HG03097 (cell line): ENCODE results near the gene CDX2.

Source experiments
- ATAC-seq: cut with Tn5 transposase; IDR thresholded peaks from one replicate; pipeline ENCODE4 v1.9.1; 2021; ENCODE audit not compliant: unreplicated experiment, low FRiP score

Gene CDX2

DNA sequence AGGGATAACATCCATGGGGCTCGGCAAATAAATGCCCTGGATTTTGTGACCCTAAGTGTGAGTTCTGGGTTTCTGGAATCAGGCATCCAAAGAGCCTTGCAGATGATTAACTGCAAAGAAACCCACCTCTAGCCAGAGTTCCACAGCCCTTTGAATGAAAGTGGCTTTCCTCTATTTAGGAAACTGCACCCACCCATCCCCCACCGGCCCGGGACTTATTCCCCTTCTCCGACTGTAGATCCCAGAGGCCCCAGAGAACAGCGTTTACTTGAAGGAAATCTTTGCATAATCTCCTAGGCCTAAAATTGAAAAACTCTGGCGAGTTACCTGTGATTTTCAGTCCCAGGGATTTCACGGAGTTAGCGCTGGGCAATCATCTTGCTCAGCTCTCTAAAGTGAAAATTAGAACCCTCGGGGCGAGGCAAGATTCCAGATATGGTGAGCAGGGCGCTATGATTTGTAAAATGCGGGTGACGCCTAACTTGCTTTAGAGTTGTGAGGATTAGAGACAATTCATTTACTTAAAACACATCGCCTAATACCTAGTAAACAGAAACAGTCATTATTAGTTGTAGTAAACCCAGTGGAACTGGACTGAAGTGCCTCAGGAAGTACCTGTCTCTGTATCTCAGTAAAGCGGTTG, 10.0 kb upstream of the CDX2 start:
- no peak for ATAC-seq

DNA sequence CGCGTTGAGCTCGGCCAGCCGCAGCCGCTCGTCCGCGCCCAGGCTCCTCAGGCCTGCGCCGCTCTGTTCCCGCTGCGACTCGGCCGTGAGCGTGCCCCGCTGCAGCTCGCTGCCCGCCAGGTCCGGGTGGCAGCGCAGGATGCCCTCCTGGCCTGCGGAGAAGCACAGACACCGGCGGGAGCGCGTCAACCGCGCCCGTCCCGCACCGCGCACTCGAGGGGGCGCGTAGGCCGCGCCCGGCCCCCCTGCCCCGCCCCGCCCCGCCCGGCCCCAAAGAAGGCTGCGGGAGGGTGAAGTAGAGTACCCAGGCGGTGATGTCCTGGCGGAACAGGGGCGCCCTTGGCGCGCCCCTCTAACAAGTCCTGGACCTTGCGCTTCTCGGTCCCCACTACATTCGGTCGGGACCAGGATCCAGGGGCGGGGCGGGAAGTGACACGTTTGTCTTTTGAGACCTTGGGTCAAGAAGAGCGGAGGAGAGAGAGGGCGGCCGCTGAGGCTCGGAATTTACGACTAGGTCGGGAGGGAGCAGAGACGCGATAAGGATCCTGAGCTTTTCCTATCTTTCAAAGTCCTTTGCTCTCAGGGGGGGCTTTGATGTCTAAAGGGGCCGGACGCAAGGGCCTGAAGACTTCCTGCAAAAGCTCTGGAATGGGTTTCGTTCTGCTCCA, 9.3 kb upstream of the CDX2 start:
- no peak for ATAC-seq

DNA sequence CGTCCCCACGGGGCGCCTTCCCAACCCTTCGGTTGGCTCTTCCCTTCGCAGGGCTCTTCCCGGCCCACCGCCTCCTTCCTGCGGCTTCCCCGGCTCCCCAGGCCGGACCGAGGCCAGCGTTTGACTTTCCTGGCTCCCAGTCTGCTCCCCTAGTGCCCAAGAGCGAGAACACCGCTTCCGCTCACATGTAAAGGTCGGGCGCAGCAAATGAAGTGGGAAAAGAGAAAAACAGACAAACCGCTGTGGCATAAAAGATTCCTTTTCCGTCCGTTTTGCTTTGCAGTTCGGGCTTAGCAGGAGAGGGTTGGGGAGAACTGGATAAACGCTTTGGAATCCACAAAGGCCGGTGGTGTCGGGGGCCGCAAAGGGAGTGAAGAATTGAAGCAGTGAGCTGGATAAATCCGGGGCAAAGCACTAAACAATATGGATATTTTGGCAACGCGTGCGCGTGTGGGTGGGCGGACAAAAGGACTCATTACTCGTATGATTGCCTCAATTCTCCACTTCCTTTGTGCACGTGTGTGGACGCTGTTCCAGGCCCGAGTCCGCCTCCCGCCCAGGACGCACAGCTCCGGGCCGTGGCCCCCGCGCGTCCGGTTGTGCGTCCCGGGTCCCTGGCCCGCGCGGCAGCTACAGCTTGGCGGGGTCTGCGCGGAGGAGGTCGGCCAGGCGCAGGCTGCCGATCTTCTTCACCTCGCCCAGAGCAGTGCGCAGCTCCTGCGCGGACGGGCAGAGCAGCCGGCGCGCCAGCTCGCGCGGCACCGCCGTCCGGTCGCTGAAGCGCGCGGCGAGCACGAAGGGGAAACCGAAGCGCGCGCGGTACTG, 8.6 kb upstream of the CDX2 start:
- no peak for ATAC-seq

DNA sequence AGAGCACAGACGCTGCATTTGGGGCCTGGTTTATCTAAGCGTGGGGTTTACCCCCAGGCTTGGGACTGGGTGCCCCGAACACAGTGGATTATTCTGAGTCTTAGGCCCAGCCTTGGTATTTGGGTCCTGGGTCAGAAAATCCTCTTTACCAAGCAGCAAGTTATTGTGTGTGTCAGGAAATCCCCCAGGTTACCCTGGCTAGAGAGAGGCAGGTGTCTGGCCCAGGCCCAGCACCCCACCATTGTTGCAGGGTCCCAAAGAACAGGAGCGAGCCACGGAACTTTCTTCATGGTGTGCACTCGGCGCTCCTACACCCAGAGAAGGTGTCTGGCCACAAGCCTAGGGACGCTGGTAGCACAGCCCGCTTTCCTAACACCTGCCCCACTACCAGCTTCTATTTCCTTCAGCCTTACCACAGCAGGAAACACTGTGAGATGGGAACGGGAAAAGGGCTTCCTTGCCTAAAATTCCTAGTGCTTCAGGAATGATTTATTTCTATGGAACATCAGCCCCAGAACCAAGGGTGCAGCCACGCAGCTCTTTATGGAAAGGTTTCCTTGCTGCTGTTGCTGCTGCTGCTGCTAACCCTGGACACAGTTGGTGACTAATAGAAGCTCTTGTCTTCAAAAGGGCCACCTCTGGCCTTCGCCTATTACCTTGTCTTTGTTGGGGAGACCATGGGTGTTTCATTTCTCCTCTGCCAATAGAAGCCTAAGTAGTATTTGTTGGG, 7.4 kb upstream of the CDX2 start:
- ATAC-seq: no peak

DNA sequence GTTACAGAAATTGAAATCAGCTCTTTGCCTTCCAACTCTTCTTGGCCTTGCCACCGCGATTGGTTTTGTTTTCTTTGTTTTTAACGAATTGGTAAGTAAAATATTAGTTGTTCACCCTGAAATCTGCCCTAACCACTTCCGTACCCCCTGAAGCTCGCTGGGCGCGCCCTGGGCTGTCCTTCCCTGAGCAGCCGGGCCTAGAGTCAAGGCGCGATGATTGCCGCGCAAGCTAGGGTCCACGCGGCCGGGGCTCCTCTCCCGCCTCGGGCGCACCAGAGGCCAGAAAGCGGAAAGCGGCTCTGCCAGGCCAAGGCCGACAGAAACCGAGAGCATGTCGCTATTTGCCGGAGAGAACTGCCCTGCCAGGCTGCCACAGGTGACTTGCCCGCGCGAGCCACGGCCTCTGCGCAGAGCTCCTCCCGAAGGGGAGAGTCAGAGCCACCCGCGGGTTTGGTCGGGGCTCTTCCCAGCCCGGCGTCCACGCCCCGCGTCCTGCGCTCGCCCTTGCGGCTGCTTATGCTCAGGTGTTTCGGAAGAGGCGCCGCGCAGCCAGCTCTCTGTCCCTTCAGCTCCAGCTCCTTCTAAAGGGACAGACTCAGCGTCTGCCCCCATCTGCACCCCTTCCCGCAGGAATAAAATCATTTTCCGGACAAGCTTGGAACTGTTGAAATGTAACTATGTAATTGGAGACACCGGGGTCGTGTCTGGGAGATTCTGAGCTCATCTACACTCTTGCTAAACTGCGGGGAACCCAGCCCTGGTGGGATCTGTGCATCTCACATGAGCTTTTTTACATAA, 6.6 kb upstream of the CDX2 start:
- ATAC-seq: no peak

DNA sequence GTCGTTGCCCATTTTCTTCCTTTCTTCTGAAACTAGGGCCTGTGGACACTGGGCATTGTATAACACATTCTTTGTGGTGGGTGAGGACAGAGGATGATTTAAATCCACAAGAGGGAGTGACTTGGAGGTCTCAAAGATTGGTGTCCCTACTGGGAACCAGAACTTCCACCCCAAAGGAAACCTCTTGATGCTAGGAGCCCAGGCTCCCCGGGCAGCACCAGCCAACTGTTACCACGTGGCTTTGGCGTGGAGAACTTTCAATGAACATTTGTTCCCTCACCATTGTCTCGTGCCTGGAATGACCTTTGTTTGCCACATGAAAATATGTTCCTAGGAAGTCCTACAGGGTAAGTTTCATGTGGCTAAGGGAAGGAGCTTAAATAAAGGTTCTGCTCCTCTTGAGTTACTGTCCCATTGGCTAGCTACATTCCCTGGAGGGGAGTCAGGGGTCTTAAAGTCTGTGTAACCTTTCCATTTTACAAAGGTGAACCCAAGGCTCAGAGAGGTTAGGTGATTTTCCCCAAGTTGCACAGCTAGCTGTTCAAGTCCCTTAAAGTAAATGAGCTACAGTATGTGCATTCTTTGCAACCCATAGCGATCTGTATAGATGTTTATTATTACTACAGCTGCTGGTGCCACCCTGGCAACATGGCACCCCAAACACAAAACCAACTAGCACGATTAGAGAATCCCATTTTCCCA, 5.0 kb upstream of the CDX2 start:
- ATAC-seq: no peak

DNA sequence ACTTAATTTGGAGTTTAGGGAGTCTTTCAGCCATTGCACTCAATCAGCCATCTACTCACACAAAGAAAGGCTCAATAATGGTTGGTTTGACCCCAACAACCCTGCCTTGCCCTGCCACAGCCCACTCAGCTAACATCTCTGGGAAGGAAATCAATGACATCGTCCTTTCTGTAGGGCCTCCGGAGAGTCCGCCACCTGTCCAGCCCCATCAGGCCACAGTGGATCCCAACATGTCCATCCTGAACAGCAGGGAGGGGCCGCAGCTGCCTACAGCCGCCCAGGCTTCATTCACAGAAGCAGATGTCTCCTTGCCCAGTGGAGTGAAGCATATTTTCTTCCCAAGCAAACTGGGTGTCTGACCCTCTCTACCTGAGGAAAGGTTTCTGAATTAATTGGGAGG, 4.2 kb upstream of the CDX2 start:
- no peak for ATAC-seq

DNA sequence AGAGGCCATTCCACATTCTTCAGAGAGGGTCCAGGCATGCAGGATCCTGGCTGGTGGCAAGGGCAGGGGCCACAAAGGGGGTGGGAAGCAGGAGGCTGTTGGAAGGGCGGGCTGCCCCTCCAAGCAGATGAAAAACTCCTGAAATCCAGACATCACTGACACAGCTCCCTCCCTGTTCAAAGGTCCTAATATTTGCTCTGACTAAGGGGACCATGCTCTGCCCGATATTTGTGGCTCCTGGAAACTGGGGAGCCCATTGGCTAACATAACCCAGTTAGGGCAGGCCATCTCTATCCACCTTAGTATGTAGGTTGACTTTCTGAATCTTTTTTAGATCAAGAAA, 3.3 kb upstream of the CDX2 start:
- ATAC-seq: no peak

DNA sequence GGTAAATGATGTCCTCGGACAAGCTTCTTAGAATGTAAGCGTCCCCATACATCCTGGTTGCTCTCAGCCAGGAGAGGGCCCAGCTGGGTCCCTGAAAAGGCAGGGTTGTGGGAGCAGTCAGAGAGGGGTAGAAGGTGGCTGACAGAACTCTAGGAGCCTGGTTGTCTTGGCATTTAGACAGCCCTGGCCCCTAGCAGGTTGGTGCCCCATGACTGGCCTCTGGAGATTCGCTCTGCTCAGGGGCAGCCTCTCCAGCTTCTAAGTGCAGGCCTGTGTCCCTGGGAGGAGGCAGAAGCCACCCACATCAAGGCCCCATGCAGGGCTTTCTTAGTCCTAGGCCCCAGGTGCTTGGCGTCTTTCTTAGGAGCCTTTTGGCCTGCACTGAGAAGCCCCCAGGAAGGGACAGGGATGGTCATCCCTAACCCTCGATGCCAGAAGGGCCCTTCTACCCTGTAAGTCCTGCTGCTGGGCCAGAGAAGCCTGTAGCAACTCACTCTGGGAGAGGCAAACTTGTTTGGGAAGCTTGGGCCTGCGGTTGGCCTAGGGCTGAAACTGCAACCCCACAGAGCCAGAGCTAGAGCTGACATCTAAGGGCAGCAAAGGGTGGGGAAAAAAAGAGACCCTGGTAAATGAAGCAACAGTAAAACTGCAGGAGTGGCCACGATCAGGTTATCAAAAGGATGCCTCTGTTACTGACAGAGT, 2.8 kb upstream of the CDX2 start:
- no peak for ATAC-seq

DNA sequence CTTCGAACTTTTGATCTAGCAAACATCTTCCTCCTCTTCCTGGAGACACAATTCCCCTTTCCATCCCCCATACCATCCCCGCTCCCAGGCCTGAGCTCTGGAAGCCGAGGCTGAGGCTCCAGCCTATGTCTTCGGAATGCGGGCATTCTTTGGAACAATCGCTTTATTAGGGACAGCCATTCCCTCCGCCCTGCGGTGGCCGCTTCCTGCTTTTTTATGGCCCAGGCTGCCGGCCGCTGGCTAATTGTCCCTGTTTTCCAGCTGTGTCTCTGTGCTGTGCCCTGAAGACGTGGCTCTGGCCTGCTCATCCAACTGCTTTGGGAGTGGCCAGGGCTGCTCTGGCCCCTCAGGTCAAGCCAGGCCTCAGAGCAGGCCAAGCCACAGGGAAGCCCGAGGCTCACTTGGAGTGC, 2.1 kb upstream of the CDX2 start:
- no peak for ATAC-seq

DNA sequence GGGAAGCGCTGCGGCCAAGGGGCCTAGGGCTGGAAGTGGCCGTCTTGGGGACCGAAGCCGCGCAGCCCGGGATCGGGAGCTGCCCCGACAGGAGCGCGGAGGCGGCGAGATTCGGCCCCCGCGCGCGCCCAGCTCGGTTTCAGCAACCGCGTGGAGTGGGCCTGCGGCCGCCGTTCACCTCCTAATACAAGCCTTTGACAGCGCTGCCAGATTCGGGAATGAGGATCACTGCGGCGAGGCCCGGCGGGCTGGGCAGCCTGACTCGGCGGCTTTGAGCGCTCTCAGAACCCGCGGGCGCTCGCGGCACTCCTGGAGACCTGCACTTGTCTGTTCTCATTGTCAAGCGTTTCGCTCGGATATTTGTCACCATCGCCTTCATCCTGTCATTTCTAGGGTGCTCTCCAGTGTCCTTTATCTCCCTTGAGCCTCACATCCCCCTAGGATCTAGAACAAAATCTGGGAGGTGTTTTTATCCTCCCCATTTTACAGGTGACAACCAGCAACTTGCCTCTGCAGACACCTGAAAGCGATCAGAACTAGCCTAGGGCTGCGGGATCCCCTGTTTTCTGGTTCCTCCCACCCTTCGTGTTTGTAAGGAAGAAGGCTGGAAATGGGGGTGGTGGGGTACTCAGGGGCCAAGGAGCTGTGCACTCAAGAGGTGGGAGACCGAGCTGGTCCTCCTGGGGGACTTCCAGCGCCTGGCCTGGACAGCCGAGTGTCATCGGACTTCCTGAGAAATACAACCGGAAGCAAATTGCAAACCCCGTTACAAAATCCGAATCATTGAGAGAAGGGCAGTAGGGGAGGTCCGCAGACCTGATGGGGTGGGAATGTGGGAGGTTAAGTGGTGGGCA, 1.5 kb upstream of the CDX2 start:
- no peak for ATAC-seq

DNA sequence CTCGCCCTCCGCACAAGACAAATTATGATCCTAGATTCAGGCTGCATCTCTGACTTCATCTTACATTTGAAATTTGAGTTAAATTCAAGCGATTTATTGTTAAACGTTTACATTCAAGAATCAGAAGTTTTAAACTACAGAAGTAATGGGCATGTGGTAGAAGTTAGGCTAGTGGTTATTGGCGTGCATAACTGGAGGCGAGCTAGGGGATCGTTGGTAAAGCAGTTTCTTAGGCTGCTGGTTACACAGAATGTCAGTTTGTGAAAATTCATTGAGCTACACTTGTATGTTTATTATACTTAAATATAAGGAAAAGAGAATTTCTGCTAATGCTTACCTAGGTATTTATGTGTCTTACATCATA, 733 bp upstream of the CDX2 start:
- ATAC-seq: no peak

DNA sequence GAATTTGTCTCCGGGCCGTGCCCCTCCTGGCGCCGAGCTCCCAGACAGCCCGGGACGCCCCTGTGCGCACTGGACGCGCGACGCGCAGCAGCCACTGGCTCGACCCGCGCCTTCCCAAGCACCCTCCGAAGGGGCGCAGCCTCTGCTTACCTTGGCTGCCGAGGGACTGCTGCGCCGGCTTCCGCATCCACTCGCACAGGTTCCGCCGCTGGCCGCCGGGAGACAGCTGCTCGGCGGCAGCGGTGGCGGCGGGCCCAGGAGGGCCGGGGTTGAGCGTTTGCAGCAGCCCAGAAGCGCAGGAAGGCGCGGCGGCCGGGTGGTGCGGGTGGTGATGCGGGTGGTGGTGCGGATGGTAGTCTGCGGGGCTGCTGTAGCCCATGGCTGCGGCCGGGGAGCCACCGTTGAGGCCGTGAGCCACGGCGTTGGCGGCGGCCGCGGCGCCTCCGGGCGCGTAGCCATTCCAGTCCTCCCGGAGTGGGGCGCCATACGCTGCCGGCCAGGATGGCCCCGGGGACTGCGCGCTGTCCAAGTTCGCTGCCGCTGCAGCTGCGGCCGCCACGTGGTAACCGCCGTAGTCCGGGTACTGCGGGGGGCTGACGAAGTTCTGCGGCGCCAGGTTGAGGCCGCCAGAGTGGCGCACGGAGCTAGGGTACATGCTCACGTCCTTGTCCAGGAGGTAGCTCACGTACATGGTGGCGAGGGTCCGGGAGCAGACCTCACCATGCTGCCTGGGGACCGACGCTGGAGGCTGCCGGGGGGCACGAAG, 616 bp downstream of the CDX2 start:
- ATAC-seq: no peak

DNA sequence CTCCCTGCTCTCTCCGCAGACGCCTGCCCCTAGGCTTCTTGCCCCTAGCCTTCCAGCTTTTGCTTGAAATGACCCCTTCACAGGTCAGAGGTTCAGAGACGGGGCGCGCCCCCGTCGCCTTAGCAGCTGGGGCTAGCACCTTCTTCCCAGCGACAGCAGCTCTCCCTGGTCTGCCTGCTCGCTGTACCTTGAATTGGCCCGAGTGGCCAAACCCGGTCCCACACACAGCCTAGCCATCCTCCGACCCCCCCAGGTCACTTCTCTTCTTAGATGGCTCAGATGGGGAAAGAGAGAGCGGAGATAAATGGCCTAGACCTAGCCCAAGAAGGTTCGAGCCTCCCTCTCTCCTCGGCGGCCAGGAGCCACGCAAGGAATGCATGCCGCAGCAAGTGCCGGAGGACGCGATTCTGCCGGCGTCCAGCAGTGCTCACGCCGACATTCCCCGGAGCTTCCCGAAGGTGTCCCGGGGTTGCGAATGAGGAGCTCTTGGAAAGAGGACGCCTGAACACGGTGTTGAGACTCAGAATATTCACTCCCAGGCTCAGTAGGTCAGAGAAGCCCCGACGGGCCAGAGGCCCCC, 1.3 kb downstream of the CDX2 start:
- ATAC-seq: no peak

DNA sequence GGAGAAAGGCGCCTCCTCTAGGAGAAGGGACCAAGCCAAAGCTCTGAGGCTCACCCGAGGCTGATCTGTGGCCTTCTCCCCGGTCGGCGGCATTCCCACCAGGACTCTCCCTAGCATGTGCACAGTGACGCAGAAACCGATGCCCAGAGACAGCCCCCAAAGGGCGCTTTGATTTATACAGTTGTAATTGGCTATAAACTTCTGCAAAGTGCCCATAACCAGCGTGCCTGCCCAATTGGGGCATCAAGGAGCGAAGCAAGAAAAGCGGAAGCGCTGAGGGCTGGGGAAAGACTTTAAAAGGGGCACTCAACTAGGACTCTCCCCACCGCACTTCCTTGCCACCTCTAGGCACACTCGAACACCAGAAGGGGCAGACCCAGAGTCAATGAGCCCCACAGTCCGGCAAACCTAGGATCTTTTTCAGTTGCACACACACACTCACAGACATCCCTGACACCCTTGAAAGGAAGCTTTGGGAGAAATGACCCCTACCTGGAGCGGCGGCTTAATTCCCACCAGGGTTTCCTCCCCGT, 1.8 kb downstream of the CDX2 start:
- ATAC-seq: no peak

DNA sequence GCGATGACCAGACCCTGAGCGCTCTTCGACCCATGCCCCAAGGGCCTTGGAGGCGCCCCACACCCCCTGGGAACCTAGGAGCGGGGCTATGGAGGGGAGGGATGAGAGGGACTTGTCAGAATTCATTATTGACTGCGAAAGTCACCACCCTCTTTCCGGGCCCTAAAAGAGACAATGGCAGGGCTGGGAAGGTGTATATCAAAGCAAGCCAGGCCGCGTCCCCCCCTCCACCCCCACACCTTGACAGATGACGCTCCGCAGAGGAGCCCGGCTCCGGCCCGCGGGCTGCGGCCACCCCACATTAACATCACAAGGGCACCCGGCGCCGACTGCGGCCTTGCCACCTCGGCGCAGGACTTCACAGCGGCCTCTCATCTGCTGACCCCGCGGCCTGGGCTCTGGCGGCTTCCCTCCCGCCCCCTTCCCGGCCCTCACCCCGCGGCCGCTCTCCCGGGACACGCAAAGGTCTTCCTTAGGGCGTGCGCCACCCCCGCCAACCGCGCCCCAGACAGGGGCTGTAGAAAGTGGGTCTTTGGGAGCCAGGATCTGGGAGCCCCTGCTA, 2.4 kb downstream of the CDX2 start:
- no peak for ATAC-seq
